Peyer's patch (tissue), 4 donors: ENCODE data around the gene PFKP. TPM values are rescaled to one million over a fixed set of nuclear protein-coding genes. Genes with fewer than 3 reads are reported as not detected.

Experiments used
- DNase-seq, 3 donors: peaks; one replicate each; pipeline ENCODE4 v3.0.0-alpha.2; 2017 to 2019
- H3K27ac ChIP-seq, 4 donors: fragments of 200-600 bp; sonication (generic); one replicate each; pipeline ENCODE4 v1.5.1; 2016 to 2019
- H3K27me3 ChIP-seq, 2 donors: fragments of 200-600 bp; sonication (generic); one replicate each; pipeline ENCODE4 v1.5.1; 2019
- H3K36me3 ChIP-seq, 3 donors: fragments of 200-600 bp; sonication (generic); one replicate each; pipeline ENCODE4 v1.5.1; 2016 to 2019
- H3K4me1 ChIP-seq, 4 donors: fragments of 200-600 bp; sonication (generic); one replicate each; pipeline ENCODE4 v1.5.1; 2016 to 2019
- H3K4me3 ChIP-seq, 4 donors: fragments of 200-600 bp; sonication (generic); 1 replicate in 3 of 4; 2 replicates in 1 of 4; pipeline ENCODE4 v1.5.1; 2016 to 2019; ENCODE audit warnings: mild to moderate bottlenecking in 1 of 4
- H3K9me3 ChIP-seq, 4 donors: fragments of 200-600 bp; sonication (generic); one replicate each; pipeline ENCODE4 v1.5.1; 2016 to 2019; ENCODE audit warnings: mild to moderate bottlenecking in 1 of 4
- POLR2A ChIP-seq, 2 donors: fragments of 450-650 bp; IDR thresholded peaks; one replicate each; pipeline ENCODE4 v1.5.1; 2017; ENCODE audit warnings: antibody characterized with exemption in 2 of 2, mild to moderate bottlenecking in 2 of 2, moderate library complexity in 2 of 2
- total RNA-seq, 4 donors: library from RNA; depleted of rRNA; stranded (reverse); fragments of >200 nt; gene quantifications; one replicate each; pipeline ENCODE4 v1.1.0, GENCODE V29; 2016
- TF ChIP-seq, protein P1 (sequence below), 6 experiments: fragments of 450-650 bp in 4 of 6; fragments of 200-600 bp in 2 of 6; sonication (generic) in 1 of 6; IDR thresholded peaks; one replicate each; pipeline ENCODE4 v1.5.1; 2017 to 2019; ENCODE audit warnings: antibody characterized with exemption in 6 of 6, mild to moderate bottlenecking in 3 of 6, moderate library complexity in 1 of 6

Gene PFKP
- total RNA-seq, 4 donors from 2014 or later = 79.0 to 130 (median 87.9) TPM

GRCh38 chr10:3179174-3179573, 111.8 kb downstream of the PFKP start:
- no peaks in the 10 kb centered on the region for H3K27me3 ChIP-seq
- no peak for DNase-seq
- no peaks in the 10 kb centered on the region for H3K9me3 ChIP-seq
- no peak for TF ChIP-seq POLR2A (IDR thresholded peaks at IDR 0.05)
- TF ChIP-seq, protein P1, sequence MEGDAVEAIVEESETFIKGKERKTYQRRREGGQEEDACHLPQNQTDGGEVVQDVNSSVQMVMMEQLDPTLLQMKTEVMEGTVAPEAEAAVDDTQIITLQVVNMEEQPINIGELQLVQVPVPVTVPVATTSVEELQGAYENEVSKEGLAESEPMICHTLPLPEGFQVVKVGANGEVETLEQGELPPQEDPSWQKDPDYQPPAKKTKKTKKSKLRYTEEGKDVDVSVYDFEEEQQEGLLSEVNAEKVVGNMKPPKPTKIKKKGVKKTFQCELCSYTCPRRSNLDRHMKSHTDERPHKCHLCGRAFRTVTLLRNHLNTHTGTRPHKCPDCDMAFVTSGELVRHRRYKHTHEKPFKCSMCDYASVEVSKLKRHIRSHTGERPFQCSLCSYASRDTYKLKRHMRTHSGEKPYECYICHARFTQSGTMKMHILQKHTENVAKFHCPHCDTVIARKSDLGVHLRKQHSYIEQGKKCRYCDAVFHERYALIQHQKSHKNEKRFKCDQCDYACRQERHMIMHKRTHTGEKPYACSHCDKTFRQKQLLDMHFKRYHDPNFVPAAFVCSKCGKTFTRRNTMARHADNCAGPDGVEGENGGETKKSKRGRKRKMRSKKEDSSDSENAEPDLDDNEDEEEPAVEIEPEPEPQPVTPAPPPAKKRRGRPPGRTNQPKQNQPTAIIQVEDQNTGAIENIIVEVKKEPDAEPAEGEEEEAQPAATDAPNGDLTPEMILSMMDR (IDR thresholded peaks at IDR 0.05) = no peak
- no peaks in the 10 kb centered on the region for H3K36me3 ChIP-seq
- no peaks in the 10 kb centered on the region for H3K4me1 ChIP-seq
- H3K27ac ChIP-seq = no peak overlapping the region
- no peak overlapping the region for H3K4me3 ChIP-seq

GRCh38 chr10:3180355-3181025, 113.1 kb downstream of the PFKP start:
- no peak for DNase-seq
- no peak overlapping the region for H3K27ac ChIP-seq
- H3K9me3 ChIP-seq = no peaks in the 10 kb centered on the region
- H3K36me3 ChIP-seq = no peaks in the 10 kb centered on the region
- no peaks in the 10 kb centered on the region for H3K27me3 ChIP-seq
- no peaks in the 10 kb centered on the region for H3K4me1 ChIP-seq
- H3K4me3 ChIP-seq = no peak overlapping the region
- TF ChIP-seq, protein P1 (IDR thresholded peaks at IDR 0.05) = no peak
- no peak for TF ChIP-seq POLR2A (IDR thresholded peaks at IDR 0.05)

DNA sequence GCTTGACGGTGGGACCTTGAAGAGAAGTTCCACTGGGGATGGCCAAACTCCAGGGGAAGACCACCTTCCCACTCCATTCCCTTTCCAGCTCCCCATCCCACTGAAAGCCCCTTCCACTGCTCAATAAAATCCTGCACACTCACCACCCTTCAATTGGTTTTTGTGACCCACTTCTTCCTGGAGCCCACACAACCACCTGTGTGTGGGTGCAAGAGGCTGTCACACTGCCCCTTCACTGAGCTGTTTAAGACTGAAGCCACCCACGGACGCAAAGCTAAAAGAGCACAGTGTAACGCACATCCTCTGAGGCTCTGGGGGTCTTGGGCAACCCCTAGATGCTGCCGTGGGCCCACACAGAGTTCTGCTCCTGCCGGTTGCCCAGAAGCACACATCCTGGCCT, 118.0 kb downstream of the PFKP start:
- TF ChIP-seq, protein P1 (IDR thresholded peaks at IDR 0.05) = no peak
- no peak for TF ChIP-seq POLR2A (IDR thresholded peaks at IDR 0.05)
- Histone ChIP-seq H3K4me3 (no peak overlapping the region), H3K27me3 (no peaks in the 10 kb centered on the region), H3K4me1 (no peaks in the 10 kb centered on the region), H3K27ac (no peak overlapping the region), H3K36me3 (no peaks in the 10 kb centered on the region), H3K9me3 (no peaks in the 10 kb centered on the region)
- DNase-seq = no peak

DNA sequence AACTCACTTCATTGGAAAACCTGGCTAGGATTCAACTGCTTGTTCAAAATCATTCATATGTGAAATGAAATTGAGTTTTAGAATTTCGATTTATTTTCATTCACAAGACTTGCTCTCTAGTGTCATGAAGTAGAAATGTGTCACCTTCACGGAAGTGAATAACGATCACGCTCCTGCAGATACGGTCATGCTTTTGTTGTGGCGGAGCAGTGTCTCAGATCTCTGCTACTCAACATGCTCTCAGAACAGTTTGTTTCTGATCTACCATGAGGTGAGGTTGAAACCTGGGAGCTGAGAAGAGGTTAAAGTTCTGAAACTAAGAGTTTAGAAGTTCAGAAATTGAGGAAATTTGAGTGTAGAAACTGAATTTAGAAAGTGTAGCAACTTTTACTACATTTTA, 119.0 kb downstream of the PFKP start:
- no peak overlapping the region for H3K27ac ChIP-seq
- TF ChIP-seq, protein P1 (IDR thresholded peaks at IDR 0.05) = no peak
- TF ChIP-seq POLR2A (IDR thresholded peaks at IDR 0.05) = no peak
- no peak for DNase-seq
- no peaks in the 10 kb centered on the region for H3K27me3 ChIP-seq
- no peaks in the 10 kb centered on the region for H3K36me3 ChIP-seq
- H3K4me3 ChIP-seq = no peak overlapping the region
- no peaks in the 10 kb centered on the region for H3K9me3 ChIP-seq
- no peaks in the 10 kb centered on the region for H3K4me1 ChIP-seq

Other genes starting within 250 kb of the PFKP start
- gene PITRM1, start 105.2 kb downstream of the PFKP start, total RNA-seq = 10 to 100 TPM; 54.5 to 71.3 (median 63.7) TPM